ENCODE data around the gene TRAF3.

DNA sequence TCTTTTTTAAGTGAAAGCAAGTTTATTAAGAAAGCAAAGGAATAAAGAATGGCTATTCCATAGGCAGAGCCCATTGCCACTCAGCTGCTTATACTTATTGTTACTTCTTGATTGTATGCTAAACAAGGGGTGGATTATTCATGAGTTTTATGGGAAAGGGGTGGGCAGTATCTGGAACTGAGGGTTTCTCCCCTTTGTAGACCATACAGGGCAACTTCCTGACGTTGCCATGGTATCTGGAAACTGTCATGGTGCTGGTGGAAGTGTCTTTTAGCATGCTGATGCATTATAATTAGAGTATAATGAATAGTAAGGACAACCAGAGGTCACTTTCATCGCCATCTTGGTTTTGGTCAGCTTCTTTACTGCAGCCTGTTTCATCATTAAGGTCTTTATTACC, 78.9 kb downstream of the TRAF3 start:
- TF ChIP-seq POLR2A (IDR thresholded peaks at IDR 0.05) = no peak
- TF ChIP-seq, protein P1, sequence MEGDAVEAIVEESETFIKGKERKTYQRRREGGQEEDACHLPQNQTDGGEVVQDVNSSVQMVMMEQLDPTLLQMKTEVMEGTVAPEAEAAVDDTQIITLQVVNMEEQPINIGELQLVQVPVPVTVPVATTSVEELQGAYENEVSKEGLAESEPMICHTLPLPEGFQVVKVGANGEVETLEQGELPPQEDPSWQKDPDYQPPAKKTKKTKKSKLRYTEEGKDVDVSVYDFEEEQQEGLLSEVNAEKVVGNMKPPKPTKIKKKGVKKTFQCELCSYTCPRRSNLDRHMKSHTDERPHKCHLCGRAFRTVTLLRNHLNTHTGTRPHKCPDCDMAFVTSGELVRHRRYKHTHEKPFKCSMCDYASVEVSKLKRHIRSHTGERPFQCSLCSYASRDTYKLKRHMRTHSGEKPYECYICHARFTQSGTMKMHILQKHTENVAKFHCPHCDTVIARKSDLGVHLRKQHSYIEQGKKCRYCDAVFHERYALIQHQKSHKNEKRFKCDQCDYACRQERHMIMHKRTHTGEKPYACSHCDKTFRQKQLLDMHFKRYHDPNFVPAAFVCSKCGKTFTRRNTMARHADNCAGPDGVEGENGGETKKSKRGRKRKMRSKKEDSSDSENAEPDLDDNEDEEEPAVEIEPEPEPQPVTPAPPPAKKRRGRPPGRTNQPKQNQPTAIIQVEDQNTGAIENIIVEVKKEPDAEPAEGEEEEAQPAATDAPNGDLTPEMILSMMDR (IDR thresholded peaks at IDR 0.05 in 4 of 5, conservative IDR thresholded peaks at IDR 0.05 in 1 of 5) = no peak
